ENCODE data around the gene GPANK1. TPM values are rescaled to one million over a fixed set of nuclear protein-coding genes. Genes with fewer than 3 reads are reported as not detected.

Gene GPANK1
- total and polyA plus RNA-seq, 10 of the 15 experiments (the other 5 are each of a cell fraction or from before 2014, with no cell fraction given): 11.7 to 36.3 (median 17.5) TPM

GRCh38 chr6:31664790-31665500, at the start of gene GPANK1 (continued):
- TF ChIP-seq ZNF384 (IDR thresholded peaks at IDR 0.05; ENCODE audit: borderline replicate concordance, low read depth, low read length) (no peak), HCFC1 (IDR thresholded peaks at IDR 0.05; ENCODE audit: low read length) (peak; percentile 54), ESRRA (IDR thresholded peaks at IDR 0.05; ENCODE audit: low read length) (no peak), ZBTB11 (CRISPR knock-in tag; IDR thresholded peaks at IDR 0.05) (no peak), PML (IDR thresholded peaks at IDR 0.05; ENCODE audit: low read length) (peak; percentile 75; the same call in 1 of the 2 replicates), DPF2 (IDR thresholded peaks at IDR 0.05) (no peak), HDAC6 (IDR thresholded peaks at IDR 0.05; ENCODE audit: unreplicated experiment) (no peak), E2F4 (IDR thresholded peaks at IDR 0.05; ENCODE audit: low read depth, low read length) (peak; percentile 86), MEF2A (IDR thresholded peaks at IDR 0.05; ENCODE audit: insufficient read depth, low read depth, low read length) (no peak), ELK1 (IDR thresholded peaks at IDR 0.05; ENCODE audit: low read depth, low read length) (no peak), USF2 (IDR thresholded peaks at IDR 0.05; ENCODE audit: borderline replicate concordance, low read depth, low read length) (no peak), HDAC2 (IDR thresholded peaks at IDR 0.05) (no peak), HDGF (IDR thresholded peaks at IDR 0.05) (peak; percentile 19; the same call in 1 of the 2 replicates), RFX5 (IDR thresholded peaks at IDR 0.05; ENCODE audit: low read depth, low read length) (no peak), NKRF (conservative IDR thresholded peaks at IDR 0.05) (no peak; the same call in 1 of the 2 replicates), CBX3 (IDR thresholded peaks at IDR 0.05; ENCODE audit: borderline replicate concordance, low read depth) (no peak), BCL11A (IDR thresholded peaks at IDR 0.05; ENCODE audit: low read depth, low read length) (no peak), NFYB (IDR thresholded peaks at IDR 0.05; ENCODE audit: insufficient read depth, low read depth, low read length) (0 out of 2 replicates have a peak, but pooled peaks have one; percentile 18), KDM1A (IDR thresholded peaks at IDR 0.05; ENCODE audit: borderline replicate concordance) (no peak), JUND (IDR thresholded peaks at IDR 0.05; ENCODE audit: low read depth, low read length) (no peak)

Data from GM12878 (cell line).